NCI-H2107 (cell line): ENCODE results near the gene PPOX.
A peak's percentile ranks its signal among the peaks of the same experiment; 100 is the strongest.

ENCODE experiments used
- DNase-seq: peaks from one replicate; lab custom pipeline; 2025; lab: John Stamatoyannopoulos, UW

Gene PPOX

DNA sequence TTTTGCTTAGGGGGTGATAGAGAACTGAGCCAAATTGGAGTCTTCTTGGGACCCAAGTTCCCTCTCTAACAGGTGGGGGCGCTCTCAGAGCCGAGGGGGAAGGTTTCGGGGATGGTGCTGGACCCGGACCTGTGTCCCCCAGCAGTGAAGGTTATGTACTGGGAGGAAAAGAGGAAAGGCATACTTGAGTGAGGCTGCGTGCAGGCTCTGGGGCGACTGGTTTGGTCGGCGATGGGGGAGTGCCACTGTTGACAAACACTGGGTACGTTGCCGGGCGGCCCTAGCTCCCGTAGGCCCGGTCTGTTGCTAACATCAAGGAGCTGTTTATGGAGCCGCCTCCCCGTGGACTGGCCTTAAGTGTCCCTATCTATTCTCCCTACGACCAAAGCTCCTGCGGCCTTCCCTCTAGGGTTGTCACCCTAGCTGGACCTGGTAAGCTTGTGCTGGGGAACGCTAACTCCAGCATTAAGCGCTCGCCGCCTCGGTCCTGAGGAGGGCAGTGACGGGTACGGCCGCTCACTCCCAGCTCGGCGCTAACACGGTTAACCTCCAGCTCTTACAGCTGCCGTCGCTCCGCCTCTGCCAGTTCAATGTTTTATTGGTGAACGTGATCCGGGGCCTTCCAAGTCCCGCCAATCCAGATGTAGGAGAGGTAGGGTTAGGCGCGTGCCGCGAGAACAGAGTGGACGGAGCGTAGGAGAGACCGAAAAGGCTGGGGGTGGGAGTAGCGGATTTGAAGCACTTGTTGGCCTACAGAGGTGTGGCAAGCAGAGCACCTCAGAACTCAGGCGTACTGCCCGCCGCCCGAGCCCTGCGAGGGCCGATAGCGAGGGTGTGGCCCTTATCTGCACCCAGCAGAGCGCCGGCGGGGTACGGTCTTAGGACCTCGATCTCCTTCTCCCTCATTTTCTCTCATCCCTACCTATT is at the start of gene PPOX:
Gene PPOX, plus strand, starts transcription at position 685 of the 927 bp plus-strand sequence. CDS start 422 bp downstream, outside the sequence.
- DNase-seq = peak; percentile 95

DNA sequence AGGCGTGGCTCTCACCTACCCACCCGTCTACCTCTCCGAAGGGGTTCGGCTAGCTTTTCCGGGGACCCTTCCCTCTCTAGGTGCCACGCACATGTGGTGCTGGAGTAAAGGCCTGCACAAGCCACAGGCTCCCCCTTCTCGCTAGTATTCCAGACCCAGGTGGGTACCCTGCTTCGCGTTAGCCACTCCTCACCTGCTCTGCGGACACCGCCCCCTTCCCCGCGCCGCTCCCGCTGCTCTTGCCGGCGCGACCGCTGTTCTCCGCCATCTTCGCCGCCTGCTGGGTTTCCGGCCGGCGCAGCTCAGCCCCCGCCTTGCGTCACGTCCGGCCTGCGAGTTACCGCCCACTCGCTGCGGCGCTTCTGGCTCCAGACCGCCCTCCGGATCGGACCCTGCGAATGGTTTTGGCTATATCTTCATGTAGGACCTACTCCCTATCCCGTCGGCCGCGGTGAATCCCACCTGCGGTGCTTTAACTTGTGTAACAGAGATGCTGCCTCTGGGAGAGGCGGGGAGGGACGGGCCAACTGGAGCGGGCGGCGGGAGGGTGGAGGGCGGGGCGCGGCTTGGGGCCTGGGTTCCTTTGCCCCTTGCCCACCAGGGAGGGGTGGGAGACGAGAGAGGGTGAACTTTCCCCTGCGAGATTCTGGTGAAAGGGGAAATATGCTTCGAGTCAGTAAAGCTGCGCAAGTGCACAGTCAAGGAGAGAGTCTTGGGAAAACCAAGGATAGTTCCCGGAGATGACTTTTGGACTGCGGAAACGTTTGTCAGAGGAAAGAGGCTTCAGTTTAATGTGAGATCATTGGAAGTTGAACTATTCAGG is 48.3 kb upstream of the PPOX start, which contains the start of the genes NIT1 and PFDN2:
Gene NIT1, plus strand, starts transcription at position 347 of the 823 bp plus-strand sequence. Its CDS starts 72 bp downstream, at position 419.
Gene PFDN2, minus strand, starts transcription at position 279 of the 823 bp plus-strand sequence. Its CDS starts 11 bp downstream, at position 268.
- DNase-seq = peak; percentile 71

DNA sequence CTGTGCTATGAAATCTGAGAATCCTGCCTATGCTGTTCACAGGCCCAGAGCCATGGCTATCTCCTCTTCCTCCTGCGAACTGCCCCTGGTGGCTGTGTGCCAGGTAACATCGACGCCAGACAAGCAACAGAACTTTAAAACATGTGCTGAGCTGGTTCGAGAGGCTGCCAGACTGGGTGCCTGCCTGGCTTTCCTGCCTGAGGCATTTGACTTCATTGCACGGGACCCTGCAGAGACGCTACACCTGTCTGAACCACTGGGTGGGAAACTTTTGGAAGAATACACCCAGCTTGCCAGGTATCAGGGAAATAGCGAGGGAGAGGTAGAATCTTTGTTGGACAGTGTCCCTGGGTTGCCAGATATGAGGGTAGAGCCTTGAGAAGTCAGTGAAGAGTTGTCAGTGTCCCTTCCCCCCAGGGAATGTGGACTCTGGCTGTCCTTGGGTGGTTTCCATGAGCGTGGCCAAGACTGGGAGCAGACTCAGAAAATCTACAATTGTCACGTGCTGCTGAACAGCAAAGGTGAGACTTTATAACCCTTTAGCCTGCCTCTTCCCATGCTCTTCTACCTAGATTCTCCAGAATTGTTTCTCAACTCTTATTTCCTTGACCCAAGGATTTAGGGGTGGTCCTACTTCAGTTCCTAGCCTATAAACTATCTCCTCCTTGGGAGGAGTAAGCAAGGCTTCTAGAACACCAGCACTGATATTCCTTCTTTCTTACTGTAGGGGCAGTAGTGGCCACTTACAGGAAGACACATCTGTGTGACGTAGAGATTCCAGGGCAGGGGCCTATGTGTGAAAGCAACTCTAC is 46.9 kb upstream of the PPOX start:
- no peak for DNase-seq

DNA sequence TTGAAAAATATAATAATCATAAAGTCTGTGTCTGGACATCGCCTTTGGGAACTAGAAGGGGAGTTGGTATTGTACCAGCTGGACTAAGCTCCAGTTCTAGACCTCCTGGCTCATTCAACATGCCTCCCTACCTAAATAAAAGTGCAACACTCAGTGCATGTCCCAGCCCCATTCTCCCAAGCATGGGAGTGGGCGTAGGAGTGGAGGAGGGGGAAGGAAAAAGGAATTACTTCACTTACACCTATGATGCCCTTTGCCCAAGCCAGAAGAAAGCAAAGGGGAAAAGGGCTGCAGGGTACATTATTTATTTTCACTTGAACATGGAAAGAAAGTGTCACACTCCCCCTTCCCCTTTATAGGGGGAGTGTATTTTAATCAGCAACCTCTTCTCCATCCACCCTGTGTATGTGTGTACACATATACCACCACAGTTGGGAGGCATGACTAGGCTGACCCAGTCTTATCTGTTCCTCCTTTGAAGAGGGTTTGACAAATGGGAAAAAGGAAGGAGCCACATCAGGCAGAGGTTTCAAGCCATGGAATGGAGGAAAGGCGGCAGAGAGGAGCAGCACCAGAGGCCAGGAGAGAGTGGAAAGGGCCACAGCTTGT is 45.1 kb upstream of the PPOX start:
- no peak for DNase-seq

DNA sequence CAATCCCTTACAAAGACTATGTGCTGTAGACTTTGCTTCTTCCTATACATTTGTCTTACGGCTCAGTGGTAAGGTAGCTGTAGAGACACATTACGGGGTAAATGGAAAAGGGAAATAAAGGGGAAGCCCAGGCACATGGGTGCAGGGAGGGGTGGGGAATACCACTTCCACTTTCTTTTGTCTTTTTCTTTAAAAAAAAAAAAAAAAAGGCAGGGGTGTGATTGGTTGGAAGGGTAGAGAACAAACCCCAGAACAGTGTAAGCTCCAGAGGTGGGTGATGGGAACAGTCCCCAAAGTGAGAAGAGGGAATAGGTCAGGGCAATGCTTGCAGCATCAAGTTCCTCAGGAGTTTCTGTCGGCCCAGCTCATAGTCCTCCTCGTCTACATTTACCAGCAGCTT is 44.4 kb upstream of the PPOX start:
- DNase-seq = no peak

DNA sequence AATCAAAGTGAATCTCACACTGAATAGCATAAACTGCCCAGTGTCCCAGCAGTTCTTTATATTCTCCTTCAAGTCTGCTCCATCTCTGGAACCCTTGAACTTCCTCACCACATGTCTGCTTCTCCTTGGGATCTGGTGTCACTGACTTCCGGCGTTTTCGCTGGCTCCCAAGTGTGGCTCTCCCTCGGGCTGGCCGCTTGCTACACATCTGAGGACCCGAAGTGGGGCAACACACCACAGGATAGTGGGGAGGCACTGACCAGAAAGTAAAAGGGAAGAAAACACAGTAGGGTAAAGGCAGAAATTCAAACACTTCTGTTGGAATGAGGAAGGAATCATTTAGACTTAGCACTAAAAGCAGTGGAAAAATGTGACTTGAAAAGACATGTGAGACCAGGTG is 43.3 kb upstream of the PPOX start:
- no peak for DNase-seq

DNA sequence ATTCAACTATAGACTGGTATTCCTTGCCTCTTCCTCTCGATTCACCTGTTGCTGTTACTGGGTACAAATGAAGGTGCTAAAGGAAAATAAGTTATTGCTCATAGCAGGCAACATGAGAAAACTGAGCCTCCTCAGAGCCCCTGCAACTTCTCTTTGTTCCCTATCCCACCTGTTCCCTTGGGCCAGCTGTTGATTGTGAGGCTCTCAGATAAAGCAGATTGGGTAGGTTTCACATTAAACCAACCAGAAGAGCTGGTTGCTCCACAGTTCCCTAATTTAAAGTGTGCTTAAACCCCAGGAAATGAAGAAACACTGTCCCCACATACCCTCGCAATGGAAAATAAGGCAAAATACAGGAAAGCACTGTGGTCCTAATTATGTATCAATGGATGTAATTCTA is 38.6 kb upstream of the PPOX start:
- DNase-seq = no peak

DNA sequence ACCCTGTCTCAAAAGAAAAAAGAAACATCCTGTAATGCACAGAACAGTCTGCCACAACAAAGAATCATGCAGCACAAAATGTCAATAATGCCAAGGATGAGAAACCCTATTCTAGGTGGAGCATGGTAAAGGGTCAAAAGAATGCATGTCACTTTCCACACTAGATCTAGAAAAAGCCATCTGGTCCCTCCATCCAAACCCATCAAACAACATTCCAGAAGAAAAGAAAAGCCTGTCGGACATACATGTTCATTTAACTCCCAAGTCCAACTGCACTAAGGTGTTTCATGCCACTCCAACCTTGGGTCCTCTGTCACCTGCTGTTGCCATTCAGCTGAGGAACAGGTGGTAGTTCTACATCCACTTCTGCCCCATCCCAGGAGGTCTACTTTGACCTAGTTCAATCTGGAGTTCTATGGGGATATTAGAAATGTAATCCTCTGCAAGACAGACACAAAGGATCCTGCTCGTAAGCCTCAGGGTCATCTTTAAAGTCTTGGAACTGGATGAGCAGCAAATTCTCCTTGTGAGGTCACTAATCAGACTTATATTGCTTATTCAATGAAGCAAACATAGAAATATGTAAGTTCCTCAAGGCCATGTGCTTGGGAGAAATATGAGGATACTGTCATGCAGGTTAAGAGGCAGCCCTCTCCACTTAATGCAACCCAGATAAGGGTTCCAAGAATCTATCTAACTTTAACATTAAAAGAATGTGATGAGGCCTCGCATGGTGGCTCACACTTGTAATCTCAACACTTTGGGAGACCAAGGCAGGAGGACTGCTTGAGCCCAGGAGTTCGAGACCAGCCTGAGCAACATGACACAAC is 37.4 kb upstream of the PPOX start:
- DNase-seq = no peak

DNA sequence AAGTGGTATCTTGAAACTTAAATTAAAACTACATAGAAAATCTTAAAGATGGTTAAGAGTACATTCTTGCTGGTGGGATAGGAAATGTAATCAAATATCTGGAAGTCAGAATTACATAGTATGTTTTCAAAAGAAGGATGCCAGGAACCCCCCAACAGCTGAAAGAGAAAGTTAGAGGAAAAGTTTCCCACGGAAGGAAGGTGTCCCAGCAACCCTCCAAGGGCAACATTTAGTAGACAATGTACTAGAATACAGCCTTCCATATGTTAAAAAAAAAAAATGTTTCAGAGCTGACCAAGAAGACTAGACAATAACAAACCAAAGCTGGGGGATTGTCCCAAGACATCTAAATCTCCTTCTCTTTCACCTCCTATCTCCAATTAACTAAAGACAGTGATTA is 36.0 kb upstream of the PPOX start:
- no peak for DNase-seq

DNA sequence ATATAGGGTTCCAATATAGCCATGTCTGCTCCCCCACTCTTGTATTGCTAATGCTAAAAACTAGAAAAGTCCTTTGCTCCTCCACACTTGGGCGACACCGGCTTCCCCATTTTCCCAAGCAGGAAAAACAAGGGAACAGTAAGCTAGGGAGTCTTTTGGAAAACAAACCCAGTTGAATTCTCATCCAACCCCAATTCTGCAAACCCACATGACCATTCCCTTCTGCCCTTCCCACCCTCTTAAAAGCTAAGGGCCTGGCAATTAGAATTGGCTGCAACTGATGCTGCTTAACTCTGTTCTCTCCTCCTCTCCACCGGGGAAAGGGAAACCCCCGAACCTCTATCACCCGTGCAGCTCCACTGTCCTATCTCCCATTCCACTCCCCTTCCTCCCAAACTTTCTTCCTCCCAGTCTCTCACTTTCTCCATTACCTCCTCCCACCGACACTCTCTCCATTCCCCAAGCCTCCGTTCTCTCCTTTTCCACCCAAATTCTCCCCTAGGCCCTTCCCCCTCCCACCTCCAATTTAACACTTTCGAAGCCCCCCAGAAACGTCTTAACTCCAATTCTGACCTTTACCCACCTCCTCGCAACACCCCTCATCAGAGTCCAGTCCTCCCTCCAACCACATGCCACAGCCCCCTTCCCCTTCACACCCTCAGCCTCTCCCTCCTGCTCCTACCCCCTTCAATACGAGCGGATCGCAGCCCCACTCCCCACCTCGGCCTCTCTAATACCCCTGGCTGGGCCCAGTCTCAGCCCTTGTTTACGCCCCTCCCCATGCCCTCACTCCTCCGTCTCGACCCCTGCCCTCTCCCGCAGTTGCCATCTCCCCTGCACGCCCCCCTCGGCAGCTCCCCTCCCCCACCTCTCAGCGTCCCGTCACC is 34.5 kb upstream of the PPOX start:
- no peak for DNase-seq

DNA sequence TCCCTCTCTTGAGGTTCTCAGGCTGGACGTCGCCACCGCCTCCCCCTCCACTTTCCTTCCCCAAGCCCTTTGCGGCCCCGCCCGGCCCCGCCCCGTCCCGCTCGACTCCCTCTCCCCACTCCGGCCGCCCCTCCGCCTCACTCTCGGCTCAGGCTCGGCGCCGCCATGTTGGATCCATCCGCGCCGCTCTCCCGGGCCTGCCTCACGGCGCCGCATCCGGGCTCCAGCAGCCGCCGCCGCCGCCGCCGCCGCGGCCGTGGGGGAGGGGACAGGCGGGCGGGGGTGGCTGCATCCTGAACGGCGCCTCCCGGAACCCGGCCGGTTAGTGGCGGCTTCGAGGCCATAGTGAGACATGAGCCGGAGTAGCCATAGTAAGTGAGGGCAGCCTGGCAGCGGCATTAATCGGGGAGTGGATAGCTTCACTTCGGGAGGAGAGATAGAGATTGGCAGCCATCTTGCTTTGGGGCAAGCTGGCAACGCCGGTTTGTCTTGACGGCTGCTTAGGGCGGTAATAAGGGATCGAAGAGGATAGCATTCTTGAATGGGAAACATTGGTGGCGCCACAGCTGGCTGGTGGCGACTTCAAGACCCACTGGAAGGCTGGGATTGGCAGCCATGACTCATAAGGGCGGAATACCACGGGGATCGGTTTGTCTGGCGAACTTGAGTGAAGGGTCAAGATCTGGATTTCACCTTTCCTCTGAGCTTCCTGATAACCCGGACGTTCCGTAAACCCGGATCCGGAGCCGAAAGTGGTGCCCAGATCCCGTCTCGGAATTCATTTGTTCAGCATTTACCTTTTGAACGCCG is 33.6 kb upstream of the PPOX start, which contains the start of gene DEDD:
Gene DEDD, minus strand, starts transcription at position 258 of the 810 bp plus-strand sequence. CDS start 8,205 bp downstream, outside the sequence.
- peak; percentile 93 for DNase-seq

DNA sequence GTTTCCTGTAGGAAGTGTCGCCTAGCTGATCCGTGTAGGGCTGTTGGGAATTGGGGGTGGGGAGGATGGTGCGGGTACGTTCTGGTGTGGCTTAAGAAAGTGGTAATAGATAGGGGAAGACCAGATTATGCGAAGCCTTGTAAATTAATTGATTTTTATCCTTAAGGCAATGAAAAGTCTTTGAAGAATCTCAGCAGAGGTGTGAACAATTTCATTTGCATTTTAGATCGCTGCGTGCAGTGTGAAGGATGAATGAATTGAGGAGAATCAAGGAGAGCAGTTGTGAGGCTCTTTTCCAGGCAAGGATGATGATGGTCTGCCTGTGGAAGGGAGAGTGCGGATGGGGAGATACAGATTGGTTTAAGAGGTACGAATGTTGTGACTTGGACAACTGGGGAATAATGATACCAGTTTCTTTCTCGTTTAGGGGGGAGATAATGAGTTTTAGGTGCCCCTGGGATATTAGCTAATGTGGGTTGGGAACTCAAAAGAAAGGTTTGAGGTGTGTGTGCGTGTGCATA is 32.9 kb upstream of the PPOX start:
- no peak for DNase-seq

DNA sequence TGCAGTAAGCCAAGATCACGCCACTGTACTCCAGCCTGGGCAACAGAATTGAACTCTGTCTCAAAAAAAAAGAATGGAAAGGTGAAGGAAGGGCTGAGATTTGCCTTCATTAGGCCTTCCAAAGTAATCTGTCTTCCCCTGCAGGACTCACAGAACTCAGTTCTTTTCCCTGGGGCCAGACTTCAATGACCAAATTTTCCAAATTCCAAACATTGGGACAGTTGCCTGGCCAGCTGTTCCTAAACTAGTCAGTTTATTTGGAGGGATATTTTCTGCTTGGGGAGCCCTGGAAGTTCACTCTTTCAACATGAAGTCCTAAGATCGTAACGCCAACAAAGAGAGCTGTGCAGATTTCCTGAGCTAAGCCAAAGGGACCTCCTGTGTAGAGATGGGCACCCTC is 28.3 kb upstream of the PPOX start:
- DNase-seq = no peak

DNA sequence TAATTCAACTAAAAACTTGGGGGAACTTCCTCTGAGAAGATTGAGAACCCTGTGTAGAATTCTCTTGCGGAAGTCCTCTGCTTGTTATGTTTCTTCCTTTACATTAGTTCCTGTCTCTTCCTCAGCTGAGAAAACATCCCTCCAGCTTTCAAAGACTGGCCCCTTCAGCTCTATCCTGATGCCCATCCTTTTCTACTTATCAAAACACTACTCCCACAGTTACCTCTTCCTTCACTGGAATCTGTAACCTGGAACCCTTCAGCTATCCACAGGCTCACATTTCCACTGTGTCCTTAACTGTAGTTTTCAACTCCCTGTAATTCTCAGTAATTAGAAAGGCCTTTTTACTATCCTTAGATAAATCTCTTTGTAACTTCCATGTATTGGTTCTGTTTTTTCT is 27.8 kb upstream of the PPOX start:
- no peak for DNase-seq

DNA sequence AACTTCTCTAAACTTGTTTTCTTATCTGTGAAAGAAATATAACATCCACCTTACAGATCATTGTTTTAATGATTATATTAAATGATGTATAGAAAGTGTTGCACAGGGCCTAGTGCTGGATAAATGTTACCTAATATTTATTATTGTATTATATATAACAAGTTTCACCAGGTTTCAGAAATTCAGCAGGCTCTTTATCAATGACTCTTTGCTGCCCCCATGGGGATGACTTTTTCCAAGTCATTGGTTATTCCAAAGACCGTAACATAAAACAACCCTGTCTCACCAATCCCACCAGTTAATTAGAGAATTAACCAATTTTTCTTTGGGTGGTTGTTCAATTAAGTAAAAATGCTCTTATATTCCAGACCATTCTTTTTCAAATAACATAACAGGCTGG is 26.5 kb upstream of the PPOX start:
- DNase-seq = peak; percentile 45

DNA sequence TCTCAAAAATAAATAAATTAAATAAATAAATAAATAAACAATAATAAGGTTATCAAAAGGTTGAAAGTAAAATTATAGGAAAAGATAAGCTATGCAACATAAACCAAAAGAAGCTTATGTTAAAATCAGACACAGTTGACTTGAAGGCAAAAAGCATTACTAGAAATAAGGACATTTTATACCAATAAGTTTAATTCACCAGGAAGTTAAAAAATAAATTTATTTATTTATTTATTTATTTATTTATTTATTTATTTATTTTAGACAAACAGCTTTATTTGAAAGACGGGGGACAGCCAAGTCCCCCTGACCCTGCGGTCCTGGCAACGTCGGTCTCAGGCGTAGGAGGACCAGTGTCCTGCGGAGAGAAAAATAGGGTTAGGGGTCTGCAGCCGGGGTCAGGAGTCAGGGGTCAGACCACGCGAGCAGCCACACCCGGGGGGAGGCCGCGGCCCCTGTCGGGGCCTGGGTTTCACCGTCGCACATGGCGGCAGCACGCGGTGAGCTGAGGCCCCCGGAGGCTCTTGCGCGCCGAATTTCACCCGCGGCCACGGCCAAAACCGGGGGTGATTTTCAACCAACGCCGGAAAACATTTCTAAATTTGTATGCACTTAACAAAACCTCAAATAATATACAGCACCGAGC is 25.3 kb upstream of the PPOX start:
- DNase-seq = no peak

DNA sequence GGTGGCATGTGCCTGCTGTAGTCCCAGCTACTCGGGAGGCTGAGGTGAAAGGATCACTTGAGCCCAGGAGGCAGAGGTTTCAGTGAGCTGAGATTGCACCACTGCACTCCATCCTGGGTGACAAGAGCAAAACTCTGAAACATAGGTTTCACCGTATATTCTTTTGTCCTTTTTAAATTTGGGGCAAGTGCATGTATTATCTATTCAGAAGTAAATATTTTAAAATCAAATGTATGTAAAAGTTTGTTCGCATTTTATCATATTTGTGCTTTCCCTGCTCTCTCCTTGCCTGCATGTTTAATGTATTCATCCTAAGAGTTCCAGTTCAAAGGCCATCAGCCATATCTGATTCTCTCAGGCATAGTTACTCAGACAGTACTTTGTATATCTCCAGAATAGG is 20.4 kb upstream of the PPOX start:
- DNase-seq = no peak

DNA sequence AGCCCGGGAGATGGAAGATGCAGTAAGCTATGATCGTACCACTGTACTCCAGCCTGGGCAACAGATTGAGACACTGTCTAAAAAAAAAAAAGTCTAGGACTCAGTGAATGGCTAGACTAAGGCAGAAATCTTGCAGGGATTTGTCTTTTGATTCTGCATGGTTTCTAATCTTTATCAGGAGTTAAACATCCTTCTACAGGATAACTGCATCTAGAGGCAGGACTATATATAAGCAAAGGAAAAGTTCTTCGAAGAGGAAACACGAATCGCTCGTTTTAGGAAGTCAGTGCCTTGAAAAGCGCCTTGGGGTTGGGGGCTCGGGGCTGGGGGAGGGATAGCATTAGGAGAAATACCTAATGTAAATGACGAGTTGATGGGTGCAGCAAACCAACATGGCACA is 13.1 kb upstream of the PPOX start:
- no peak for DNase-seq
